GM18519 (cell line): ENCODE data around the gene CITED2.
"Not testable (repeated sequence)": the region's sequence is repeated elsewhere in the genome, so short reads cannot be mapped to it uniquely, and the experiment has no call there.

Experiments used
- ATAC-seq: cut with Tn5 transposase; IDR thresholded peaks from one replicate; pipeline ENCODE4 v1.9.1; 2021; ENCODE audit warnings: mild to moderate bottlenecking, moderate library complexity; ENCODE audit not compliant: unreplicated experiment, low FRiP score

The CITED2 gene

GRCh38 chr6:139367810-139368351 is 6.6 kb downstream of the CITED2 start:
- no peak for ATAC-seq

GRCh38 chr6:139364982-139365379 is 9.5 kb downstream of the CITED2 start:
- no peak for ATAC-seq

DNA sequence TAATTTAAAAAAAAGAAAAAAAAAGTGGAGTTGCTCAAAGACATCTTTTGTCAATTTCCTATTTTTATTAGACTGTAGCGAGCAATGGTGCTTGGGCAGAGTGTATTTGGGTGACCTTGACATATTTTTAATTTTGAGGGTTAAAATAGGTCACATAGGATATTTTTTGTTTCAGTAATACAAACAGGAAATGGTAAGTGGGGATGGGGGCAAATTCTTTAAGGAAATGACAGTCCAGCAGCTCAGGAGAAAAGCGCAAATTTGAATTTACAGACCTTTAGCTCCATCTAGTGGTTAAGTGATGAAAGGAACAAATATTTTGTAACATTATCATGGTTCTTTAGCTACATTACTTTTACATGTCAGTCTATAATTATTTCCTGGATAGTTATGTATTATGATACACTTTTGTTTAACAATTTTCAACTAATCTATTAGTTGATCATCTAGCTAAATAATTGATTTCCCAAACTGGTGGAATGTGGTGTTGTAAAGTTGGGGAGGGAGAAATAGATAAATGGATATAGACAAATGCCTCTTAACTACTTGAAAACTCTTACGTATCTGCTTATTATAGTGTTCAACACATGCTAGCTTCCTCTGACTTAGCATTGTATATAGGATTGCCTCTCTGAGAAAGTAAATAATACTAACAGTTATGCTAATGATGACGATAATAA is 10.0 kb downstream of the CITED2 start:
- ATAC-seq, result no peak

GRCh38 chr6:139363797-139364196 is 10.7 kb downstream of the CITED2 start:
- not testable (repeated sequence) for ATAC-seq

- ATAC-seq, result not testable (repeated sequence)
These were observed 11.3 kb downstream of the CITED2 start for GRCh38 chr6:139363123-139363522.

DNA sequence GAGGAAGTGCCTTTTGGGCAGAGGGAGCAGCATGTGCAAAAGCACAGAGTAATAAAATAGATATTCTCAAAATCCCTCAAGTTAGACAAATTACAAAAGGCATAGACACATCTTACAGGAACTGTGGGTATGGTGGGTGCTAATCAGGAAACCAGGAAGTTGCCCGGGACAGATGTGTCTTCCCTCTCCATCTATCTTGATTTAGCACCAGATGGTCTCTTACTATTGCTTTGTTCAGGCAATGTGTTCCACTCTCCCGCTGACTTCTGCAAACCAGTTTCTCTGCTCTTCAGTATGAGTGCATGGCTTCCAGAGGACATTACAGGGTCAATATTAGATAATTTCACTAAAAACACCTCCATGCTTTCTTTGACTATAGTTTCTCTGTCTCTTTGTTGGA is 13.2 kb downstream of the CITED2 start:
- ATAC-seq, result no peak

- ATAC-seq, result no peak
These were observed 17.5 kb downstream of the CITED2 start for GRCh38 chr6:139356924-139357323.

DNA sequence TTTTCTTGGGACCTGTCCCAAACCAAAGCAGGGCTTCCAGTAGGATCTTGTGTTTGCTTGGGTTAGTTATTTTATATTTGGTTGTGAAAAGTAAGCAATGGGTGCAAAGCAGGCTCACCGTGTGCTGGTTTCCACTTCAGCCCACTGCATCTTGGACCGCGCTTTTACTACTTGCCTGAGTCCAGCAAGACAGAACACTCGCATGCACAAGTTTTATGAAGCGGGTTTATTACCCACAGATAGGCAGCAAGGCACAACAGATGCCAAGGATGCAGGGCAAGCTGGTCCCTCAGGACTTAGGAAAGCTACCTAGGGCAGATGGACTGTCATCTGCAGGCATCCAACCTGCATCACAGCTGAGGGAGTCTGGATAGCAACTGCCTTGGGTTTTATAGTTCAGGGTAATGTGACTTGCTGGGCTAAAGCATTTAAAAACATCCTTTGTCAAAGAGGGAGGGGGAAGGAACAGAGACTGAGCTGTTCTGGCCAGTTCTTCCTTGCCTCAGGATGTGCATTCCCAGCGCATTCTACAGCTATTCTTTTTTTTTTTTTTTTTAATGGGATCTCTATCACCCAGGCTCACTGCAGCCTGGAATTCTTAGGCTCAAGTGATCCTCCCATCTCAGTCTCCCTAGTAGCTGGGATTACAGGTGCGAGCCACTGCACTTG is 18.5 kb downstream of the CITED2 start:
- no peak for ATAC-seq

GRCh38 chr6:139355172-139355571 is 19.3 kb downstream of the CITED2 start:
- ATAC-seq, result peak; percentile 61

- no peak for ATAC-seq
These were observed 20.3 kb downstream of the CITED2 start for GRCh38 chr6:139354189-139354588.

DNA sequence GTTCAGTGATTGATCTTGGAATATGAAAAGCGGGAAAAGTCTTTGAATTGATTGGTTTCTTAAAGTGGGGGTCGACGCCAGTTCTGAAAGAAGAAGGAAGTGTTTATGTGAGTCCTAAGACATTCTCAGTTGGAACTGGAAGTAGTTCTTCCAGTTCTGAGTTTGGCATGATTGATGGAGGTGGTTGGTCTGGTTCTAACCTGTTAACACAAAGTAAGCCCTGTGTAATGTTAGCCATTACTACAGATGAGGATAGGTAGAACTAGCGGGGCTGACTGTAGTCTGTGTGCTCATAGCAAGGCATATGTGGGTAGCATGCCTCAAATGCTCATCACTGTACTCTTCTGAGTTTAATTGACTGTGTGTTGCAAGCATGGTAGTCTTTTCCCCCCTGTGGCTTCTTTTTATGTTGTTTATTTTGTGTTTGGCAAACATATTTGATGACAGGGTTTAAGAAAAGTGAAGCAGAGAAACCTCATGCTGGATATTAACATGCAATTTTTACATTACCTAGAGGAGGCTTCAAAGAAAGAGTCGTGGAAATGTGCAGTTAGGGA is 24.9 kb downstream of the CITED2 start:
- ATAC-seq, result no peak

DNA sequence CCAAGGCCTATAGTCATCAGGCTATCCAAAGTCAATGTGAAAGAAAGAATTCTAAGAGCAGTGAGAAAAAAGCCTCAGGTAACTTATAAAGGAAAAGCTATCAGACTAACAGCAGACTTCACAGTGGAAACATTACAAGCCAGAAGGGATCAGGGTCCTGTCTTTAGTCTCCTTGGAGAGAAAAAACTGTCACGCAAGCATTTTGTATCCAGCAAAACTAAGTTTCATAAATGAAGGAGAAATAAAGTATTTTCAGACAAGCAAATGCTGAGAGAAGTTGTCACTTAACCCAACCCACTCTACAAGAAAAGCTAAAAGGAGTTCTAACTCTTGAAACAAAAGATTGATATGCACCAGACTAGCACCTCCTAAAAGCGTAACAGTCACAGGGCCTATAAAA is 28.1 kb downstream of the CITED2 start:
- no peak for ATAC-seq

DNA sequence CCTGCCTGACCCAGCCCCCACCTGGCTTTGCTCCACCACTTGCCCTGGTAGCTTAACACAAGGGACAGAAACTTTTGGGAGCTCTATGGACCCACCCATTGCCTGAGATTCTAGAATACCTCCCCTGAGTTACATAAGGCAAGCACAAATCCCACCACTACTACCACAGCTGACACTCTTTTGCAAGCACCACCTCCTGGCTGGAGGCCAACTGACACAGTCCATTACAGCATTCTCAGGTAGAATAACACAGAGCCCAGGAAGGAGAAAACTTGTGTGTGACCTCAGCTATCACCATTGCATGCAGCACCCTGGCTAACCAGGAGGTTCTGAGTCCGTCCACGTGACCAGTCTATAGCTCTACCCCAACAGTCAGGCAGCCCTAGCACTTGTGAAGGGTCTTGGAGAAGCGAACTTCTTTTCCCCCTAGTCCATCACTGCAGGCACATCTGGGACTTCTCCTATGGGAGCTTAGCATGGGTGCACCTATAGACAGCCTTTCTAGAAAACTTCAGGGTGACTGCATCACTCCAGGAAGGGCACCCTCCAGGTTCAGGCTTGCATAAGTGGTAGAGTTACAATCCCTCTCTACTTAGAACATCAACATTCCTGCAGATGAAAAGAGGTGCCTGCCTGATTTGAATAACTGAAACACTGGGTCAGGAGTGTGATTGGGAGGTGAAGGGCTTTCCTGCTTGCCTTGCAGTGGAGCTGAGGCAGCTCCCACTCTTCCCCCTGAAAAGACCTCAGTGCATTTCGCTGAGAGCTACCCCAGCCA is 30.1 kb downstream of the CITED2 start:
- no peak for ATAC-seq

DNA sequence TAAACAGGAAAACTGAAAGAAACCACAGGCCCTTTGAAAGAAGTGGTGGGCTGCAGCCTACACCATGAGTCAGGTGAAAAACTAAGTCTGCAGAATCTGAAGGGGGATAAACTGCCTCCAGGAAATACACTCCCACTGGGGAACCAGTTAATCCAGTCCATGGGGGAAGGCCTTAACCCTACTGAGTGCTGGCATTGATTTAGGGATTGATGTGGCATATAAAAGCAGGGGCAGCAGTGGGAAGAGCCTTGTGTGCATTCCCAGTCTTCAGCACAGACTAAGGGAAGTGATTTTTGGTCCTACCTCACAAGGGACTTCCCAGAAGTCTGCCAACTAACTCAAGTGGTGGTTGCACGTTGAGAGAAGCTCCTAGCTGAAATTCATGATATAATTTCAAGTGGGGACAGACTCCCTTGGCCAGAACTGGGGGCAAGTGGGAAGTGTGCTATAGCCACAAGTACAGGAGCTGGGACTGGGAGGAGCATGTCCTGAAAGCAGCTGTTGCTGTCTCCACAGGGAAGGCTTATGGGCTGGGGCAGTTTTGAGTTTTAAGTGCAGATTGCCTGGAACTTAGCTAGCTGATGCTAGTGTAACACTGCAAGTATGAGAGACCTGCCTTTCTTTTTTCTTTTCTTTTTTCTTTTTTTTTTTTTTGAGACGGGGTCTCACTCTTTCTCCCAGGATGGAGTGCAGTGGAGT is 31.2 kb downstream of the CITED2 start:
- ATAC-seq, result no peak

DNA sequence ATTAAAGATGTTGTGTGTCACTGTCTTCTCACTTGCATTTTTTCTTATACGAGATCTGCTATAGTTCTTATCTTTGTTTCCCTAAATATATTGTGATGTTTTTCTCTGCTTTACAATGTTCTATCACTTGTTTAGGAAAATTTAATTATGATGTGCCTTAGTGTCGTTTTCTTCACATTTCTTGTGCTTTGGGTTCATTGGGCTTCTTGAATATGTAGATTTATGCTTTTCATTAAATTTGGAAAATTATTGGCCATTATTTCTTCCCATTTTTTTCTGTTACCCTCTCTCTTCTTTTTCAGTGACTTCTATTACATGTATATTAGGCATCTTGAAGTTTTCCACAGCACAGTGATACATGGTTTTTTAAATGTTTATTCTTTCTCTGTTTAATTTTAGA is 33.4 kb downstream of the CITED2 start:
- no peak for ATAC-seq

GRCh38 chr6:139338795-139339194 is 35.7 kb downstream of the CITED2 start:
- no peak for ATAC-seq

GRCh38 chr6:139337830-139338229 is 36.6 kb downstream of the CITED2 start:
- ATAC-seq, result no peak

- no peak for ATAC-seq
These were observed 37.4 kb downstream of the CITED2 start for GRCh38 chr6:139337001-139337400.

- no peak for ATAC-seq
These were observed 38.0 kb downstream of the CITED2 start for GRCh38 chr6:139336488-139336887.

- ATAC-seq, result no peak
These were observed 38.8 kb downstream of the CITED2 start for GRCh38 chr6:139335447-139336210.
